Stimulated activated CD4-positive, alpha-beta T cell treated with anti-CD3 and anti-CD28 coated beads, TNF-alpha, amount 100 ng/mL, for 48 hours (primary cell): Measurements from ENCODE around the gene KCNK5.

Experiments
- DNase-seq, 3 donors: peaks; one replicate each; pipeline ENCODE4 v3.0.0-alpha.2; 2020; ENCODE audit warnings: low read depth in 3 of 3

Gene KCNK5

DNA sequence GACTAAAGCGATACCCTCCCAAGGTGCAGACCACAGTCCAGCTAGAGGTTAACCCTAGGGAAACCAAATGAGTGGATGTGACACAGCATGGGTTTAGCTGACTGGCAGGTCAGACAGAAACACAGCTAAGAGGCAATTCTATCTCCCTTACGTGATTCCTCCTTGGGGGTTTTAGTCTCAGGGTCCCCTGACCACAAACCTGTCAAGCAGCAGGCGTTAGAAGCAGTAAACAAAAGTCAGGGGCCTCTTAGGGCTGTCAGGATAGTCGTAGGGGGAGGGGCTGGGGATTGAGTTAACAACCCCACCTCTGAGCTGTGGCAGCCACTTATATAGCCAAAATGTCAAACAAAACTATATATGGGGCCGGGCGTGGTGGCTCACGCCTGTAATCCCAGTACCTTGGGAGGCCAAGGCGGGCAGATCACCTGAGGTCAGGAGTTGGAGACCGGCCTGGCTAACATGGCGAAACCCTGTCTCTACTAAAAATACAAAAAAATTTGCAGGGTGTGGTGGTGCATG is 13.6 kb downstream of the KCNK5 start:
- no peak for DNase-seq

DNA sequence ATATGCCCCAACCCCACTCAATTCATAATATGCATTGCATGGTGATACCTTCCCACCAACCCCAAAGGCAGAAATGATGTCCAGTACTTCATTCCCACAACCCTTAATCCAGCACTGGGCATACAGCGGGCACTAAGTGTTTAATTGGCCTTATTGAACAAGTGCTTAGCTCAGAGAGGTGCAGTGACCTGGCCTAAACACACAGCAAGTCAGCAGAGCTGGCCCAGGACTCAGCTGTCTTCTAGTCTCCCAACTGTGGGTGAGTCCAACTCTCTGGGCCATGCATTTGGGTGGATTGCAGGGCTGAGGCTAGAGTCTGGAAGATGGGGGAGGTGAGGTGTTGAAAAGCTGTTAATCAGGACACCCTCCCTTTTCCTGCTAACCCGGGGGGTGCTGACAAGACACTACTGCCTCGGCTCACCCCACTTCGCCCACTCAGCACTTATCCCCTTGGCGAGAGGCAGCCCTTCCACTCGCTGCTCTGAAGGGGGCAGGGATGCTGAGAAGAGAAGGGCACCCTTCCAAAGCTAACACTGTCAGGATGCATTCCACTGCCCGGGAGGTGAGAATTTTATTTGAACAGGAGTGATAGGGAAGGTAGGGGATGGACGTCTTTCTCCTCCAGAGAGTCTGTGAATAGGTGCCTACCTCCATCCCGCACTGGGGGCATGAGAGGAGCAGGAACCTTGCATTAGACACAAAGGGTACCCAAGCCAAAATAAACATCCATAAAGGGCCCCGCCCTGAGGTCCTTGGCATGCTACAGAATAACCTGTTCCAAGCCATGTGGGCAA is 14.2 kb downstream of the KCNK5 start:
- DNase-seq, result no peak

DNA sequence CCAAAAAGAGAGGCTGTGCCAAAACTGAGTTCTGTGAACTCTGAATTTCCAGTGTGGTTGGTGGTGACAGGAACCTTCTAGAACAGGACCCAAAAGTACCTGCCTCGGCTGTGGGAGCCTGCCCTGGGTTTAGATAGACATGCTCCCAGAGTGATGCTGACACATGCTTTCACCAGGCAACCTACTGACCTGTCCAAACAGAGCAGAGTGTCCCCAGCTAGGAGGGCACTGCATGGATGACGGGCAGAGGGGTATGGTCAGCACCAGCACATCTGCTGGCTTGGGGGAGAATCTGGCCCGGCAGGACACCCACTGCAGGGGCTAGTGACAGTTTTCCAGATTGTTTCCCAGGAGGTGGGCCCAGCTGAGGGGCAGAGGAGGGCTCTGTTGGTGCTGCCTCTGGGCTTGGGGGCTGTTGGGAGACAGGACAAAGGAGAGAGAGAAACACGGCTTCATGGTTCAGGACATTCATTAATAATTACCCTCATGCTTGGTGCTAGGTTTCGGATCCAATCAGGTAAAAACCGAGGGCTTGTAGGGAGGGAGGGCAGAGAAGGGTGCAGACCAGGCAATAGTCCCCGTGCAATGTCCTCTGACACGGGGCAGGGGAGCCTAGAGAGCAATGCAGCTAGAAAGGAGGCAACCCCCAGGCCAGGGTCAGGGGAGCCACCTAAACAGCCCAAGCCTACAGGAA is 15.0 kb downstream of the KCNK5 start:
- no peak for DNase-seq

DNA sequence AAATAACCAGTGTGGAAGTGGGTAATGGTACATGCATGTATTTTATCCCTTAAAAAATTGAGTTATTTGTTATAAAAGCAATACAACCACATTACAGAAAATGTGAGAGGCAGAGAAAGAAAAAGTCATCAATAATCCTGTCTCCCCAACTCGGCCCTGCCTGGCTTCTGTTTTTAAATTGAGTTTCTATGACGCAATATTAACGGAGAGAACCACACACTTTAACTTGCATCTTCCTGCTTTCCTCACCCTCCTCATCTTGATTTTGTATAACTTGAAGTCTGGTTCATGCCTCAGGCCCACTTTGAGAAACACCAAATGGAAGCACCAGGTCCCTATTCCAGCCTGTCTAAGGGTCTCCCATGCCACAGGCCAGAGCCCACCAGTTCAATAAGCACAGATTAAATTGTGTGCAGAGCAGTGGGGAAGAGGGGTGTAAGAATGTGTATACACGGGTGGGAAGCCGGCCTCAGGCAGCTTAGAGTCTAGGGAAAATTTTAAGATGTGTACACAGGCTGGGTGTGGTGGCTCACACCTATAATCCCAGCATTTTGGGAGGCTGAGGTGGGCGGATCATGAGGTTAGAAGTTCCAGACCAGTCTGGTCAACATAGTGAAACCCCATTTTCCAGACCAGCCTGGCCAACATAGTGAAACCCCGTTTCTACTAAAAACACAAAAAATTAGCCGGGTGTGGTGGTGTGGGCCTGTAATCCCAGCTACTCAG is 15.9 kb downstream of the KCNK5 start:
- DNase-seq, result no peak

DNA sequence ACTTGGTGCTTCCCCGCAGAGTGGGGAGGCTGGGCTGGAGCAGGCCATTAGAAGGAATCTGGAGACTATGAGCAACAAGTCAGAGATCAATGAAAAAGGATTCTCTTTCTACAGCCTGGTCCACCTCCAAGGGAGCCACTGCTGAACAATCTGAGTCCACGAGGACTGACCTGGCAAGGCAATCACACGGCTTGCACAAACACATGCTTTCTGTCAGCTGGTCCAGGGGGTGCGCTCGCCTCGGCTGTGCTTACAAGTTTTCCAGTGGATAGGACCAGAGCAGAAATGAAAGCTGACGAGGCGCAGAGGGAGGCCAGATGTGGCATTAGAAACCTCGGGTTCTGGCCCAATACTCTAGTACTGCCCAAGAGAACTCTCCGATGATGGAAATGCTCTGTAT is 18.1 kb downstream of the KCNK5 start:
- no peak for DNase-seq

DNA sequence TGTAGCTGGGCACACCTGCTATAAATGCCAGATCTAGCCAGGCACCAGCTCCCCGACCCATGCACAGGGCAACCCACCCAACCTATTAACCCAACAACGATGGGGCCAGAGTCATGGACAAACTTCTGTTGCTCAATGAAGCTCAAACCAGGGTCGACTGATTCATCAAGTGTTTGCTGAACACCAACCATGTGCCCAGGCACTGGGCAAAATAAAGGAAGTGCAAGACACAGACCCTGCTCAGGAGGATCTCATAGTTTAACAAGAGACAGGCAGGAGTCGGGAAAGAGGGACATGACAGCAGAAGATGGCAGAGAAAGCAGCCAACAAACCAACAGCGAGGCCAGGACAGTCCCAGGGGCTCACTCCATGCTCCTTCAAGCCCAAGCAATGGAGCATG is 18.8 kb downstream of the KCNK5 start:
- DNase-seq, result no peak

DNA sequence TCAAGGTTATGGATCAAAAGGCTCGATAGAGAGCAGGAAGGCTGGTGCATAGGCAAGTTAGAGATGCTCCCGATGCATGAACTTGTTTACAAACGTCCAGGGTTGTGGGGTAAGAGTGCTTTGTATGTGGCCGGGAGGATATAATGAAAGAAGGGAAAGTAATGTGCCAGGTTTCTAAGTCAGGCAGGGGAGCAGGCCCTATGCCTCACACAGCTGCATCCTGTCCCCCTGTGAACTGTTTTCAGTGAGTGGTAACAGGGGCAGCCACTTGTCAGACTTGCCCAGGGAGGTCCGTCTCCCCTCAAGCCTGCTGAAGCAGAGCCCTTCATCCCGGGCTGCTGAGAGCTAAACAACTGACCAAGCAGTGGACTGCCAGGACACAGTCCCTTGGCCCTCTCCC is 19.4 kb downstream of the KCNK5 start:
- DNase-seq, result no peak

DNA sequence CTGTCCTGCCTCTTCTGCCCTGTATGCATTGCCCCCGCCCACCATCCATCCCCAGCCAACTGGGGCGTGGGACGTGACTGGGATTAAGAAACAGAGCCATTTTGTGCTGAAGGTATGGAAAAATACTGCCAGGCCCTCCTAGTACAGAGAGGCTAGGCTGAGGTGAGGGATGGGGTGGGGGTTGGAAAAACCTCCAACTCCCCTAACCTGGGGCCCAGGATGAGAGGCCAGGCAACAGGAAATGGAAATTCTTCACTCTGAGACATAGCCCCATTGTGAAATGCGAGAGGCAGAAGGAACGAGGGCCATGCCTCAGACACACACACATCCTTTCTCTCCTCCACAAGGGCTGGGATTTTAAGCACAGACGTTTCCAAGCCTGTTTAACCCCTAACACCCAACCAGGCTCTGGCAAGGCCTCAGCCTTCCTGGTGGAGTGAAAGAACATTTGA is 19.9 kb downstream of the KCNK5 start:
- DNase-seq, result no peak

DNA sequence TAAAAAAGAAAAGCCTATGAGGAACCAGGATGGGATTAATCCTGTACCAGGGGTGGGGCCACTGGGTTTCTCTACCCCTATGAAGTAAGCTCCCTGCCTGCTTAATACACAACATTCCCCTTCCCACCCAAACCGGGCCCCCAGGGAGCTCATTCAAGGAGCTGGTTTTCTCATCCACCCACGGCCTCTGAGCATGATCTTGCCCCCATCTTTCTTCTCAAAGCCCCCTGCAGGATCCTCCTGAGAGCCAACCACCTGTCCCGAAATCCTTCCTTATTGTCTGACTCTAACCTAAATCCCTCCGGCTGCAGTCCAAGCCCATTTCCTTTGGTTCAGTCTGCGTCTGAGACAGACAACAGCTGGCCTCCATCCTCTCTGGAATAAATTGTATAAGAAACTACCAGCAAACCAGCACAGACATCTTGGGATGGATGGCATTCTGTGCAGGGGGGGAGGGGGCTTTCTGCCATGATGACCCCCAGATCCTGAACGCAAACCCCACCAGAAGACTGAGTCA is 21.0 kb downstream of the KCNK5 start:
- no peak for DNase-seq

DNA sequence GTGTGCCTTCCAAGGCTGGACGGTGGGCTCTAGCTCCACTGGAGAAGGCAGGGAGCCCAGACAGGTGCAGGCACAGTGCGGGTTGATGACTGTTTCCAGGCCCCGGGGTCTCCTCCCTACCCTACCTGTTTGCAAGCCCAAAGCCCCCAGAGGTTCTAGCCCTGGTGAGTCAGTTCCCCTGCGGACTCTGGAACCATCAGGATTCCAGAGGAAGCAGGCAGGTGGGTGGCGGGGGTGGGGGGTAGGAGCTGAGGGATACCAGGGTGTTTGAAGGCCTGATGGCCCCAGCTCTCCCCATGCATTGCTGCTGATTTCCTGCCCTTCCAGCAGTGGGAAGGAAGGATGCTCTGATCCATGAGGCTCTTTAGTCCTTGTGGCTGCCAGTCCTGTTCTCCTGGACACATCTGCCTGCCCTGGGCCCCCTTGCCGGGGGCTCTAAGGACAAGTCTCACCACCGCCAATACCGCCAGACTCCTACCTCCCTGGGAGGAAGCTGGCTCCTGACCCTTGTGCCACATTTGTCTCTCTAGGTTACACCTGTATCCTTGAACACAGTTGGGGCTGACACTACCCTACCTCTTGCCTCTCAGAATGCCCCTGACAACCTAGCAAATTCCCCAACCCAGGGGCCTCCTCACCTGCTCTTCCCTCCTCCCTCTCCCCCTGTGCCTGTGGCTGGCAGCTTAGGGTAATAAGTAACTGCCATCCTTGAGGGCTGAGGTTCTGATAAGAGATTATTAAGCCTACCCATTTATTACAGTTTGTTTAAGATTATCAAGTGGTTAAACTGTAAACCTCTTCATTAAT is 21.7 kb downstream of the KCNK5 start:
- no peak for DNase-seq

DNA sequence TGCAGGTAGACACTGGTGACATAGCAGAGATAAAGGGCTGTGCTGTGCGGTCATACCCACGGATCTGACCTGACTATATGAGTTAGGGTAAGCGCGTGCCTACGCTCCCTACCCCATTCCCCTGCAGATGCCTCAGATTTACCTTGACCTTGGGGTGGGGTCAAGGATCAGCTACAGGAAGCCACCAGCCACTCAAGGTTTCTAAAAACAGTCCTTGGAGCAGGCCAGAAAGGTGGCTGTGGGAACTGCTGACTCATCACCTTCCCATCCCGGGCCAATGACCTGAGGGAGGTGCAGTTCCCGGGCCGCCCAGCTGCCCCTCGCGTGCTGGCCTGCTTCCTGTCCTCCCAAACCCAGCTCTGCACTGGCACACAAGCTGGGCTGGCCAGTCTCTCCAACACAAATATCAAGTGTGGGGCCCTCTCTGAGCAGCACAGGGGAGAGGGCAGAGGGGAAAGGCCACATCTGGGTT is 23.0 kb downstream of the KCNK5 start:
- DNase-seq, result no peak

DNA sequence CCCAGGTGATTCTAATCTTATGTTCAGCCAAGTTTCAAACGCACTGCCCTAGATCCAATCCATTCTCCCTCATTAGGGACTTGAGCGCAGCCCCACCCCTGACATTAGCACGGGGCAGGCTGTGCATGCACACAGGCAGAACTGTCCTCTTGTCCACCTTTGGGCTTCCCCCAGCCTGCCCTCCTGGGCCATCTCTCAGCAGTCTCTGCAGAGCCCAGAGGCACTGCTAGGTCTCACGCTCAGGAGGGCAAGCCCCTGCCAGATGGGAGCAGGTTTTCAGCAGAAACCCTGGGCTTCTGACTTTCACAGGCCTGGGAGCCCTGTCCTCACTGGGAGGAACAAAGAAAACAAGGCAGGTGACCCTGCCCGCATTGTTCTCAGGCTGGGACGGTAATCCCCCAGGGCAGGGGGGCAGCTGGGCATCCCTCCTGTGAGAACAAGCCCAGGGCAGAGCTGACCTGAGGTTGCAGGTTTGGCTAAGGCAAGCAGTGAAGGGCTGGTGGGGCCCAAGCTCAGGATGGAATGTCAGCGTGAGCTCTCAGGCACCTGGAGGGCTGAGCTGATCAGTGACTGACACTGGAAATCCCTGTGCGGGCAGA is 24.5 kb downstream of the KCNK5 start:
- DNase-seq, result no peak

DNA sequence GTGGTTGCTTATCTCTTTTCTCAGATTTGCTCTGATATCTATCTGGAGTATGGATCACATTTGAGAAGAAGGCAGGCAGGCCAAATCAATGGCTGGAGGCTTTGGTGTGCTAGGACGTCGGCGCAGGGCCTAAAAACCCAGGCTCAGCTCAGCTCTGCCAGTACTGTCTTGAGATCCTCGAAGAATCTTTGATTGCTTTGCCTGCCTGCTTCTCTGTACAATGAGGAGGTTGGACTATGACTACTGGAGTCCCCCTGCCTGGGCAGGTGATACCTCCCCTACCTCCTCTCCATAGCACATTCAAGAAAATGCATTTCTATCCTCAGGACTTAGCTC is 25.1 kb downstream of the KCNK5 start:
- DNase-seq, result no peak

DNA sequence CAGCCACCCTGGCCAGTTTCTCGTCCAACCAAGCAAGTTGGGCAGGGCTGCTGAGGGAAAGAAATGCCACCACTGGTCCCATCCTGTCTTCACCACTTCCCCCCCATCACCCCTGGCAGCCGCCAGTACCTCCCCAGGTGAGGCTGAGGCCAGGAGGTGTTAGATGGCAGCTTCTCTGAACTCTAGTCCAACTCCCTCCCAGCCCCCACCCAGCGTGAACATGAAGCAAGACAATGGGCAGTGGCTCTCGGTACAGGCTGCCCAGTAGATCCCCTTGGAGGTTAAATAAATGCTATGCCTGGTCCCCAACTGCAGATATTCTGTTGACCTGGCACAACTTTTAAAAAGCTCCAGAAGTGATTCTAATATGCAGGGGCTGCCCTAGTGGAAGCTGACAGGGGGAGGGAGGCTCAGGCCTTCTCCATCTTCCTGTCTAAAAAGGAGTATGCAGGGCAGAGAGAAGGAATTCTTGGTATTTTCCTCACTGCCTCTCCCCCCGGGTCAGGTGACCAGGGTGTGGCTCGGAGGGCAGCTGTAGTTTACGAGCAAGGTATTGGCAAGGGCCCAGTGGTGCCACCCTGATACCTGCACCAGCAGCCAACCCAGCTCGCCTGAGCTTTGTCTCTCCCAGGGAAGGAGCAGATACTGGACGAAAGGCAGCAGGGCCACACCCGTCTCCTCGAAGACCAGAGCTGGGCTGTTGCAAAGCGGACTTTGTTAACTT is 25.7 kb downstream of the KCNK5 start:
- no peak for DNase-seq

DNA sequence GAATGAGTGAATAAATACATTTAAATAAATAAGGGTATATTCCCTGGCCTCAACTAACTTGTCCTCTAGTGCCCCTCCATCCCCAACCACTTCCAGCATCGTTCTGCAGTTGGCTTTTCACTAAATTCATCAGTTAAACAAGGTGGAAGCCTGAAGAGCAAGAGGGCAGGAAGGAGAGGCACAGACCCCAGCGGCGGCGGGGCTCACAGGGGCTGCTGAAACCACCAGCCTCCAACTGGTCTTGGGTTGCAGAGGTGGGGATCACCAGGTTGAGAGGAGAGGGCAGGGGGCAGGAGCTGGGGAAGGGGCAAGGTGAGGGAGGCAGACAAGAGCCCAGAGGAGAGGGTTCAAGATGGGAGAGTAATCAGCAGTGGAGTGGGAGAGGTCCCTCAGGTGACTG is 27.1 kb downstream of the KCNK5 start:
- DNase-seq, result no peak

DNA sequence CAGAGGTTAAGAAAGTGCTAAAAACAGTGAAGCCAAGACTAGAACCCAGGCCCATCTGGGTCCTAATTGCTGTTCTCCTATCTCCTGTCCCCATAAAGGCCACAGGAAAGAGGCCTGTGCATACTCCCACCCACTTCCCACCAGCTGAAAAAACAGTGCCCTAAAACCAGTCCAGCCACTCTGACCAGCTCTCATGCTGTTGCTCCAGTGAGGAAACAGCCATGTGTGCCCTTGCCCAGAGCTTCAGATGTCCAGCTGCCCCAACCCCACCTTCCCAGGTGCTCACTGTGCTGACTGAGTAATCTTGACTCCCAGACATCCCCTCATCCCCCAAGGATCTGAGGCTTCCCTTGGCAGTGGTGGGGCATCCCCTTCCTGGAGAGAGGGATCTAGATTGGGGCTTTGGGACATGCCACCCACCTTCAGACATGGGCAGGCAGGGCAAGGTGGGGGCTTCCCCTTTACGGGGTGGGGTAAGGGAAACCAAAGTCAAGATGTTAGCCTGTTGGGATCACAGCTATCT is 28.7 kb downstream of the KCNK5 start:
- DNase-seq, result no peak

DNA sequence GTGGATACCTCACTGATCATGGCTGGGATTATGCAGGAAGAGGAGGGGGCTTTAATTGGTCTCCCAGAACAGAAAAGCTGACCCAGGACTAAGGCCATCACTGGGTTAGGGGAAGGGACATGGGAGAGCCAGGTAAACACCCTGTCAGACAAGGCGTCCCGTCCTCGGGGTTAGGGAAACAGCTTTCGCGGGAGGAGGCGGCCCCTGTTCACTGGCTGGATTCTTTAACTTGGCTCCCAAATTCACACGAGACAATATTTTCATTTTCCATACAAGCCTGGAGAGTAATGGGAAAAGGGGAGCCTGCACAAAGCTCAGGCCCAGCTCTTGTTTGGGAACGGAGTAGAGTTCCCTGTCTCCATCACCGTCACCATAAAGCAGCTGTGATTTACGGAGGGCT is 29.3 kb downstream of the KCNK5 start:
- no peak for DNase-seq

DNA sequence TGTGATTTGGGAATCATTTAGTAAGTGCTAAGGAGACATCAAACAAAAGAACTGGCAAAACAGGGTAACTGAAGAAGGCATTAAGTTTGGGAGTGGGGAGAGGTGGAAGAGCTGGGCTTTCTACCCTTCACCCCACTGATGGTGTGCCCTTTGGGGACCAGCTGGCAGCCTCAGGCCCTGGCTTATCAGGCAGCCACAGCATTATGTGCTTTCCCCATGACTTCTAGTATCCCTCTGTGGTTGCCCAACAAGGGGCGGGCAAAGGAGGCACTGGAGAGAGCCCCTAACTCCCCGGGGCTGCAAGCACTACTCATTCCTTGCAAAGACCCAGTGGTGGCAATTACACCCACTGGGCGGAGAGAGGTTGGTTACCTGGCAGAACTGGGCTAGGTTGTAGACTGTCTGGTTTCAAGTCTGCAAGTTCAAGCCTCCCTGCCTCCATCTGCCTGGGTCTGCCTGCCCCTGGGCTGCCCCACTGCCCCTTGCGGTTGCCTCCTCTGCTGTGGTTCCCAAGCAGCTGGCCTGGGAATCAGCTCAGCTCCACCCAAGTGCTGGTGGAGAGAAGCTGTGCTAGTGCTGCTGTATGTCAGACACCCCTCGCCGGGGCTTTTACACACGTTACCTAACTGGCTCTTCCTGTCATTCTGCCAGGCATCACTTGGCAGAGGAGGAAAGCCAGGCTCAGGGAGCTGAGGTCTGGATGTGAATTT is 29.9 kb downstream of the KCNK5 start:
- no peak for DNase-seq

DNA sequence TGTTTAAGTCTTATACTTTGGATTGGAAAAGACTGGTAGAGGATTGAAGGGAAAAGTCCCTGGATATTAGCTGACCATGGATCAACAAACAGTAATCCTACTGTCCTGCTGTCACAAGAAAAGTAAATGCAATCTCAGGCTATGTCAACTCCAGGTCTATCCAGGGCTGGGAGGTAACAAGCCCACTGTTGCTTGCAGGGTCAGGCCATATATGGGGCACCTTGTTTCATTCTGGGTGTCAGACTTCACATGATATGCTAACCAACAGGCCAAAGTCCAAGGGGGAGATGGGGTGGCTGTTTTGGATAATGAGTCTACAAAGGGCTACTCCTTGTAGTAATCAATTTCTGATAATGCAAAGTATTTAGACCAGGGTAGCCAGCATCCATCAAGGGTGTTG is 30.7 kb downstream of the KCNK5 start:
- no peak for DNase-seq
